ENCODE measurements around the gene UBE3A.

The UBE3A gene

GRCh38 chr15:25381579-25381978 is 57.2 kb downstream of the UBE3A start:
- DNase-seq (ENCODE audit: low read depth, low spot score), result no peak
- H3K4me3 ChIP-seq (ENCODE audit: low read depth, low read length), result no peak overlapping the region
- no peak for TF ChIP-seq CTCF (IDR thresholded peaks at IDR 0.05; ENCODE audit: low read depth, low read length)
- in situ Hi-C loops (cut with HindIII; ENCODE audit: low sequenced_read_pairs), result no loop called here

- TF ChIP-seq CTCF (IDR thresholded peaks at IDR 0.05; ENCODE audit: low read depth, low read length), result no peak
- H3K4me3 ChIP-seq (ENCODE audit: low read depth, low read length), result no peak overlapping the region
- in situ Hi-C loops (cut with HindIII; ENCODE audit: low sequenced_read_pairs), result no loop called here
- DNase-seq (ENCODE audit: low read depth, low spot score), result peak; percentile 11
Measured at GRCh38 chr15:25378501-25378901, 60.3 kb downstream of the UBE3A start.

DNA sequence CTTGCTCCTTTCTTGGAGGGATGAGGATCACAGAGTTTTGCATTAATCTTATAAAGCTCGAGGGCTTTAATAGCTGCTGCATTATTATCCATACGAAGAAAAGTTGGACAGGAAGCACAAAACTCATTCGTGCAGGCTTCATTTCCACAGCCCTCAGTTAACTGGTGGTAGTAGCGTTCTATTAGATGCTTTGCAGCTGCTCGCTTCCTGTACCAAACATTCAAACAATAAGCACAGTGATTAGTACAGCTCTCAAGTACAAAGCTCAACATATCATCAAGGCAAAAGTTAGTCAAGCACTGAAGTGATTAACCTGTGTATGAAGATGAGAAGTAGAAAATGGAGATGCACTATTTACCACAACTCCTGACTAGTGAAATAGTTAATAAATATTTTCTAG is 63.3 kb downstream of the UBE3A start:
- no peak for DNase-seq (ENCODE audit: low read depth, low spot score)
- in situ Hi-C loops (cut with HindIII; ENCODE audit: low sequenced_read_pairs), result no loop called here
- TF ChIP-seq CTCF (IDR thresholded peaks at IDR 0.05; ENCODE audit: low read depth, low read length), result no peak
- H3K4me3 ChIP-seq (ENCODE audit: low read depth, low read length), result no peak overlapping the region

DNA sequence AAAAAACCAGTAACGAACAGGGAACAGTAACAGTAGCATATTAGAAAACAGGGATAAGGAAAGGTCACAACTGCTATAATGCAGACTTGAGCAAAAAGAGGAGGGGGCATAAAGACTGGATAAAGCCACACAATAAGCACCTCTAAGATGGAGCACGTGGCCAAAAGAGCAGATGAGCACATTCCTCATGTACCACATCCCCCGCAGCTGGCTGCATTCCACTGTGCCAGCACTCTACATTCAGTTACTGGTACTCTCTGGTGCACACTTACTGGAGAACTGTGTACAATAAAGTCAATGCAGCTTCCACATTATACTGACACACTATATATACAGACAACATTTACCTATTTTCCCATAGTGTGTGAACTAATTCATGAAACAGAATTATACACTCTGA is 64.7 kb downstream of the UBE3A start:
- in situ Hi-C loops (cut with HindIII; ENCODE audit: low sequenced_read_pairs), result no loop called here
- no peak for DNase-seq (ENCODE audit: low read depth, low spot score)

GRCh38 chr15:25372298-25372697 is 66.5 kb downstream of the UBE3A start:
- TF ChIP-seq CTCF (IDR thresholded peaks at IDR 0.05; ENCODE audit: low read depth, low read length), result no peak
- DNase-seq (ENCODE audit: low read depth, low spot score), result peak; percentile 40
- no peak overlapping the region for H3K4me3 ChIP-seq (ENCODE audit: low read depth, low read length)
- in situ Hi-C loops (cut with HindIII; ENCODE audit: low sequenced_read_pairs), result no loop called here

More for the DNA sequence above, 64.7 kb downstream of the UBE3A start:
- TF ChIP-seq CTCF (IDR thresholded peaks at IDR 0.05; ENCODE audit: low read depth, low read length), result no peak
- no peak overlapping the region for H3K4me3 ChIP-seq (ENCODE audit: low read depth, low read length)

GRCh38 chr15:25368850-25369249 is 70.0 kb downstream of the UBE3A start:
- peak; percentile 16 for DNase-seq (ENCODE audit: low read depth, low spot score)
- H3K4me3 ChIP-seq (ENCODE audit: low read depth, low read length), result no peak overlapping the region
- TF ChIP-seq CTCF (IDR thresholded peaks at IDR 0.05; ENCODE audit: low read depth, low read length), result no peak
- in situ Hi-C loops (cut with HindIII; ENCODE audit: low sequenced_read_pairs), result no loop called here

- TF ChIP-seq CTCF (IDR thresholded peaks at IDR 0.05; ENCODE audit: low read depth, low read length), result no peak
- DNase-seq (ENCODE audit: low read depth, low spot score), result no peak
- in situ Hi-C loops (cut with HindIII; ENCODE audit: low sequenced_read_pairs), result no loop called here
- no peak overlapping the region for H3K4me3 ChIP-seq (ENCODE audit: low read depth, low read length)
Measured at GRCh38 chr15:25366058-25366457, 72.8 kb downstream of the UBE3A start.

All from astrocyte of the spinal cord (primary cell).